Osteocyte (in vitro differentiated cells): ENCODE measurements around the gene ACADS. TPM values are rescaled to one million over a fixed set of nuclear protein-coding genes. Genes with fewer than 3 reads are reported as not detected.

Source experiments
- DNase-seq: peaks from one replicate; pipeline ENCODE4 v3.0.0; 2021; ENCODE audit warnings: mixed read lengths; ENCODE audit not compliant: unreplicated experiment; ENCODE audit errors: extremely low spot score
- H3K27ac Mint-ChIP-seq: one replicate; pipeline ENCODE4 v1.8.0; 2021; ENCODE audit warnings: mild to moderate bottlenecking, mixed read lengths; ENCODE audit not compliant: unreplicated experiment
- H3K27me3 Mint-ChIP-seq: one replicate; pipeline ENCODE4 v1.8.0; 2021; ENCODE audit warnings: mixed read lengths; ENCODE audit not compliant: unreplicated experiment
- H3K36me3 Mint-ChIP-seq: one replicate; pipeline ENCODE4 v1.8.0; 2021; ENCODE audit warnings: mixed read lengths; ENCODE audit not compliant: unreplicated experiment
- H3K4me1 Mint-ChIP-seq: one replicate; pipeline ENCODE4 v1.8.0; 2021; ENCODE audit warnings: mixed read lengths; ENCODE audit not compliant: unreplicated experiment
- H3K4me3 Mint-ChIP-seq: one replicate; pipeline ENCODE4 v1.8.0; 2021; ENCODE audit warnings: mild to moderate bottlenecking, moderate library complexity, mixed read lengths; ENCODE audit not compliant: unreplicated experiment
- H3K9me3 Mint-ChIP-seq: one replicate; pipeline ENCODE4 v1.8.0; 2021; ENCODE audit warnings: mixed read lengths; ENCODE audit not compliant: unreplicated experiment
- total RNA-seq: library from RNA; stranded (reverse); gene quantifications from 2 replicates; pipeline ENCODE4 v1.2.1, GENCODE V29; 2021
- TF ChIP-seq, protein P1 (sequence below): fragments of 200-600 bp; sonication (generic); IDR thresholded peaks from 2 replicates; pipeline ENCODE4 v1.5.0; 2021; ENCODE audit warnings: antibody characterized with exemption, mild to moderate bottlenecking, moderate library complexity

ACADS gene
- total RNA-seq, 1 donor from 2014 or later = 4.9 TPM

- Mint-ChIP-seq H3K27me3 (no peaks in the 10 kb centered on the region), H3K36me3 (peaks cover 34% of the 10 kb centered on the region), H3K27ac (peak overlapping the region; percentile 12), H3K4me3 (no peak overlapping the region), H3K4me1 (peaks cover 43% of the 10 kb centered on the region), H3K9me3 (no peaks in the 10 kb centered on the region)
- TF ChIP-seq, protein P1, sequence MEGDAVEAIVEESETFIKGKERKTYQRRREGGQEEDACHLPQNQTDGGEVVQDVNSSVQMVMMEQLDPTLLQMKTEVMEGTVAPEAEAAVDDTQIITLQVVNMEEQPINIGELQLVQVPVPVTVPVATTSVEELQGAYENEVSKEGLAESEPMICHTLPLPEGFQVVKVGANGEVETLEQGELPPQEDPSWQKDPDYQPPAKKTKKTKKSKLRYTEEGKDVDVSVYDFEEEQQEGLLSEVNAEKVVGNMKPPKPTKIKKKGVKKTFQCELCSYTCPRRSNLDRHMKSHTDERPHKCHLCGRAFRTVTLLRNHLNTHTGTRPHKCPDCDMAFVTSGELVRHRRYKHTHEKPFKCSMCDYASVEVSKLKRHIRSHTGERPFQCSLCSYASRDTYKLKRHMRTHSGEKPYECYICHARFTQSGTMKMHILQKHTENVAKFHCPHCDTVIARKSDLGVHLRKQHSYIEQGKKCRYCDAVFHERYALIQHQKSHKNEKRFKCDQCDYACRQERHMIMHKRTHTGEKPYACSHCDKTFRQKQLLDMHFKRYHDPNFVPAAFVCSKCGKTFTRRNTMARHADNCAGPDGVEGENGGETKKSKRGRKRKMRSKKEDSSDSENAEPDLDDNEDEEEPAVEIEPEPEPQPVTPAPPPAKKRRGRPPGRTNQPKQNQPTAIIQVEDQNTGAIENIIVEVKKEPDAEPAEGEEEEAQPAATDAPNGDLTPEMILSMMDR = no peak
- DNase-seq = no peak
Observed at GRCh38 chr12:120692524-120693033, 33.0 kb upstream of the ACADS start.

DNA sequence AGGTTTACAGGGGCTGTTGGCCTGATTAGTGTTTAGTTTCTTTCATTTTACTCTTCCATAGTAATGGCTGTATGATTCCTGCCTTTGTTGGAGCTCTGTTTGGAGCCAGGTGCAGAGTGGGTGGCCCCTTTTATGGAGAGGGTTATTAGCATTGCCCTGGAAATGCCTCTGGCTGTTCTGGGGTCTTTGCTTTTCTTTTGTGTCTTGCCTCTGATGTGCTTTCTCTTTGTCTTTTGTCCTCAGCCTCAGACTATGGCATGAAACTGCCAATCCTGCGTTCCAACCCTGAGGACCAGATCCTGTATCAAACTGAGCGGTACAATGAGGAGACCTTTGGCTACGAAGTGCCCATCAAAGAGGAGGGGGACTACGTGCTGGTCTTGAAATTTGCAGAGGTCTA is 31.8 kb upstream of the ACADS start:
- H3K36me3 Mint-ChIP-seq = peaks cover 36% of the 10 kb centered on the region
- no peak for DNase-seq
- TF ChIP-seq, protein P1 = no peak
- H3K27ac Mint-ChIP-seq = no peak overlapping the region
- peaks cover 31% of the 10 kb centered on the region for H3K4me1 Mint-ChIP-seq
- no peak overlapping the region for H3K4me3 Mint-ChIP-seq
- H3K27me3 Mint-ChIP-seq = no peaks in the 10 kb centered on the region
- H3K9me3 Mint-ChIP-seq = no peaks in the 10 kb centered on the region

DNA sequence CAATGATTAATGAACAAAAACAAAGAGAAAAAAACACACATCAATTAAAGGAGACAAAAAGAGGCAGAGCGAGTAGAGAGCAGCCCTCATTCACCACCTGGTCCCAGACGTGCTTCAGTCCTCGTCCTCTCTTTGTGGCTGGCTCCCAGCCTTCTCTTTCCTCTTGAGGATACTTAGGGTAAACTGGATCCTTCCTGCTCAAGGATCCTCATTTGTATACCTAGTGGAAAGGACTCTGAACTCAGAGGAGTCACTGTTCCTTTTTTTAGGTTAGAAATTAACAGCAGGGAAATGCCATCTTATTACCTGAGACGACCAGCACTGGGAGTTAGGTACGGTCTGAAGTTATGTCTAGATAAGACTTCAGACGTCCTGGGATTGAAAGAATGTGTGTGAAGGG is 29.0 kb upstream of the ACADS start:
- H3K27me3 Mint-ChIP-seq = no peaks in the 10 kb centered on the region
- H3K9me3 Mint-ChIP-seq = no peaks in the 10 kb centered on the region
- no peak overlapping the region for H3K27ac Mint-ChIP-seq
- TF ChIP-seq, protein P1 = no peak
- peaks cover 52% of the 10 kb centered on the region for H3K36me3 Mint-ChIP-seq
- H3K4me3 Mint-ChIP-seq = no peak overlapping the region
- H3K4me1 Mint-ChIP-seq = peaks cover 10% of the 10 kb centered on the region
- DNase-seq = no peak

GRCh38 chr12:120697344-120697743 is 28.3 kb upstream of the ACADS start:
- H3K4me3 Mint-ChIP-seq = no peak overlapping the region
- TF ChIP-seq, protein P1 = no peak
- peaks cover 53% of the 10 kb centered on the region for H3K36me3 Mint-ChIP-seq
- H3K27me3 Mint-ChIP-seq = no peaks in the 10 kb centered on the region
- DNase-seq = no peak
- peaks cover 5% of the 10 kb centered on the region for H3K4me1 Mint-ChIP-seq
- H3K27ac Mint-ChIP-seq = no peak overlapping the region
- no peaks in the 10 kb centered on the region for H3K9me3 Mint-ChIP-seq

GRCh38 chr12:120698665-120699064 is 27.0 kb upstream of the ACADS start:
- Mint-ChIP-seq H3K27ac (no peak overlapping the region), H3K36me3 (peaks cover 51% of the 10 kb centered on the region), H3K4me3 (no peak overlapping the region), H3K9me3 (no peaks in the 10 kb centered on the region), H3K4me1 (no peaks in the 10 kb centered on the region), H3K27me3 (no peaks in the 10 kb centered on the region)
- TF ChIP-seq, protein P1 = no peak
- DNase-seq = no peak
